GM19324 (cell line): ENCODE data around the gene AKNA.
A peak's percentile ranks its signal among the peaks of the same experiment; 100 is the strongest.

Experiments used
- ATAC-seq: cut with Tn5 transposase; IDR thresholded peaks from one replicate; pipeline ENCODE4 v1.9.1; 2021; ENCODE audit warnings: mild to moderate bottlenecking, moderate library complexity; ENCODE audit not compliant: unreplicated experiment, low FRiP score

The AKNA gene

GRCh38 chr9:114418053-114418452 is 30.3 kb upstream of the AKNA start:
- ATAC-seq: no peak

GRCh38 chr9:114417511-114417910 is 29.7 kb upstream of the AKNA start:
- ATAC-seq: no peak

DNA sequence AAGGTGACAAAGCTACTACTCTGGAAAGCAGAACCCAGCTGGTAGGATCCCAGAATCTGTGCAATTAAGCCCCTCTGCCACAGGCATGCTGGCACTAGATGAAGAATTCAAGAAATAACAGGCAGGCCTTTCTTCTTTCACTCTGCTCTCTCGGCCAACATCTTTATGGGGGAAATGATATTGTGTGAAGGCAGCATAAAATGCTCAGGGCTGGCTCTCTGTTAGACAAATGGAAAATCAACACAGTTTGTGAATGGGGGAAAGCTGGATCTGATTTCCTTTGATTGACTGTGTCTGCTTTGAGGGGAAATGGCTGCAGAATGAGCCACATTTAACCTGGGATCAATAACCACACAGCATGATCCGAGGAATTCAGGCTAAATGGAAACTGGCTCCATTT is 29.1 kb upstream of the AKNA start:
- no peak for ATAC-seq

DNA sequence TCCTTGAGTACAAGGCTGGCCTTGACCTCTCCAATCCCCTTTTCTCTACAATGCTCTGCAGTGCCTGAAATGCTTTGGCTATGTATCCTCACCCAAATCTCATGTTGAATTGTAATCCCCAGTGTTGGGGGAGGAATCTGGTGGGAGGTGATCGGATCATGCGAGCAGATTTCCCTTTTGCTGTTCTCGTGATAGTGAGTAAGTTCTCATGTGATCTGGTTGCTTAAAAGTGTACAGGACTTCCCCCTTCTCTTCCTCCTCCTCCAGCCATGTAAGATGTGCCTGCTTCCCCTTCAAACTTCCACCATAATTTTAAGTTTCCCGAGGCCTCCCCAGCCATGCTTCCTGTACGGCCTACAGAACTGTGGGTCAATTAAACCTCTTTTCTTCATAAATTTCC is 28.5 kb upstream of the AKNA start:
- no peak for ATAC-seq

DNA sequence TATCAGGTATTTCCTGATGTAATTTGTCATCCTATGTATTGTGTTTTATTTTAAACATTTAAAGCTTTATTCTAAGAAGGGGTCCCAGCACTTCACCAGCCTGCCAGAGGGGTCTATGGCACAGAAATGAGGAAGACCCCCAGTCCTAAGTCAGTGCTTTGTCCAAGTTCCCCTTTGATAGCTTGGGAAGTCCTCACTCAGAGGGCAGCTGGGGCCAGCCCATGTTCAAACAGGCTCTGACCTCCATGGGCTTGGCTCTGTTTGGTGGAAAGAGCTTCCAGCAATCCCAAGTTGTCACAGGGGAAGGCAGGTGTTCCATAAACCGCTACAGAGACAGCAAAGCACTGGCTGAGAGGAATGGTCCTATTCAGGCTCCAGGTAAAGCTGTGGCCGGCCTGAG is 26.6 kb upstream of the AKNA start:
- ATAC-seq: no peak

DNA sequence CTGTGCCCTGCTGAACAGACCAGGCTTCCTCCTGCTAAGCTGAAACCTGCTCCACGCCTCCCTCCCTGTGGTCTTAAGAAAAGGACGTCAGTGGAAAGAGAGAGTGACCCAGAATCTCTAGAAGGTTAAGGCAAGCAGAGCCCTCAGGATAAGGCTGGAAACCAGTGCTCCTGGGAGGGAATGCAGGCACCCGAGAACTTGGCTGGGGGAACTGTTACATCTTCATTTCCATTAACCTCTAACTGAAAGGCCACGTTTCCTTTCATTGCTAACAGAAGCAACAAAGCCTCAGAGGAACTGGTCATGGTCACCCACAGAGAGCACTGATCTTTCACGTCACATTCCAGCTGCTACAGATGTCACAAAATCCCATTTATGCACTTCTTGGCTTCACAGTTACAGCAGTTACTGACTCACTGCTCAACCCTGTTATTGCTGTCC is 26.1 kb upstream of the AKNA start:
- no peak for ATAC-seq

- no peak for ATAC-seq
Measured at GRCh38 chr9:114412048-114412683, 24.4 kb upstream of the AKNA start.

- no peak for ATAC-seq
Measured at GRCh38 chr9:114411452-114411851, 23.7 kb upstream of the AKNA start.

GRCh38 chr9:114410910-114411309 is 23.1 kb upstream of the AKNA start:
- ATAC-seq: no peak

GRCh38 chr9:114409842-114410241 is 22.1 kb upstream of the AKNA start:
- ATAC-seq: no peak

GRCh38 chr9:114409103-114409780 is 21.5 kb upstream of the AKNA start:
- no peak for ATAC-seq

GRCh38 chr9:114408645-114409044 is 20.9 kb upstream of the AKNA start:
- no peak for ATAC-seq

DNA sequence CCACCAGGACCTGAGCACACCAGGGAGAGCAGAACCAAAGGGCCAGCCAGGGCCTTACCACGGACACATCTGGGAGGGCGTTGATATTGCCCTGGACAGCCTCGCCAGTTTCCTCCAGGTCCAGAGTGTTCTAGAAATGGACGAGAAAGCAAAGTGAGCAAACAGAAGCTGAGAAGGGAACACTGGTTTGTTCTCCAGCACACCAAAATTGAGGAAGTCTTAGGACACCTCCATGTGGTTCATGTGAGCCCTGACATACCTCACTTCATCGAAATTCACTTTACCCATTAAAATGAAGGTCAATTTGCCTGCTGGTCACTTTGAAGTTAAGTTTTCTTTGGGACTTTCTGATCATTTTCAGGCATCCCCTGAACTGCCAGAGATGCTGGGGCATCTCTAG is 20.1 kb upstream of the AKNA start:
- no peak for ATAC-seq

DNA sequence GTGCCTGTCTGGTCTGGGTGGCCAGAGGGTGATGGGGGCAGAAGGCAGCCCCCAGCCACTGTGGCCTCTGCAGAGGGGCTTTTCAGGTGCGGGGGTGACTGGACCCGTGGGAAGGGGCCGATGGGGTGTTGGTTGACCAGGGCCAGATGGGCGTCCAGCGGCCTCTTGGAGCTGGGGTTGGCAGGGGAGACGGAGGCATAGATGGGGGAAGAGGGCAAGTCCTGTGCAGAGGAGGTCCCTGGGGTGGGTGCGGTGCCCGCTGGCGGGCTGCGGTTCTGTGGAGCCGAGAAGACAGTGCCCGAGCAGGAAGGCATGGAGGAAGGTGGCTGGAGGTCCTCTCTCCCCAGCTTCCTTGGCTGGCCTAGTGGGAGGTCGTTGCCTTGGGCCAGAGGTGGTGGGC is 18.7 kb upstream of the AKNA start:
- ATAC-seq: no peak

DNA sequence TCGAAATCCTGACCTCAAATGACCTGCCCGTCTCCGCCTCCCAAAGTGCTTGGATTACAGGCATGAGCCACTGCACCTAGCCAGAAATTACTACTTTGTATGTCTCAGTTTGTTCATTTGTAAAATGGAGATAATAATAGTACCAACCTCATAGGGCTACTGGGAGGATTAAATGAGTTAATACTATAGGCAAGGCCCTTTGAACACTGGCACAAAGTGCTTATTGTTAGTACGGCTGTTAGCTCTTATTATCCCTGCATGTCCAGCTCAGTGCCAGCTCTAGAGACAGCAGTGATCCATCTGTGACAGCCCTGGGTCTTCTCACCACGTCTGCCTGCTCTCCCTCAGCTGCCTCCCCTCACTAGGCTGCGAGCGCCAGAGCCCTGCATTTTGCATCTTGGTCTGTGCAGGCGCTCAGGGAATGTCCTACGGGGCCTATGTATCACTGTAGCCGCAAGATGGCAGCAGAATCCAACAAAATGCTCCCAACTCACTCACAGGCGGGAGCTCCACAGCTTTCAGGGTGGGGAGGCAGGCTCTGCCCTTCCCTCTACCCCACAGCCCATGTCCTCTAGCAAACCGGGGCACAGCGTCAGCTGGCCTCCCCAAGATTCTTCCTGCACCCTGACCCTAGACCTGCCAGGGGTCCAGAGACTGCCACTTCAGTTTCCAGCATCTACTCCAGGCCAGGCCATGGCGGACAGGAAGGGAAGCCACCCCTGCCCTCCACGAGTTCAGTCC is 17.7 kb upstream of the AKNA start:
- ATAC-seq: peak; percentile 70

DNA sequence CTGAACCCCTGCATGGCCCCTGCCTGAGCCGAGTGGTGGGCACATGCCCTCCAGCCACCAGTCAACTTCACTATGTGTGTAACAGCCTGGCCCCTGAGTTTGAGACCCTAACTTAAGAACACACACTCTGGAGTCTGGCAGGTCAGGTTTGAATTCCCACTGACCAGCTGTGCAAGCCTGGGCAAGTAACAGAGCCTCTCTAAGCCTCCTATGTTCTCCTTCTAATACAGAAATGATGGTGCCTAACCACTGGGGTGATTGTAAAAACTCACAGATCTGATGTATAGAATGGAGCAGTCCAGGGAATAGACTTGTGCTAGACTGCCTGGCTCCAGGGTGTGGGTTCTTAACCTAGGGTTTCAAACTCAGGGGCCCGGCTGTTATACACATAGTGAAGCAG is 16.7 kb upstream of the AKNA start:
- no peak for ATAC-seq

GRCh38 chr9:114403153-114403756 is 15.5 kb upstream of the AKNA start:
- ATAC-seq: no peak

DNA sequence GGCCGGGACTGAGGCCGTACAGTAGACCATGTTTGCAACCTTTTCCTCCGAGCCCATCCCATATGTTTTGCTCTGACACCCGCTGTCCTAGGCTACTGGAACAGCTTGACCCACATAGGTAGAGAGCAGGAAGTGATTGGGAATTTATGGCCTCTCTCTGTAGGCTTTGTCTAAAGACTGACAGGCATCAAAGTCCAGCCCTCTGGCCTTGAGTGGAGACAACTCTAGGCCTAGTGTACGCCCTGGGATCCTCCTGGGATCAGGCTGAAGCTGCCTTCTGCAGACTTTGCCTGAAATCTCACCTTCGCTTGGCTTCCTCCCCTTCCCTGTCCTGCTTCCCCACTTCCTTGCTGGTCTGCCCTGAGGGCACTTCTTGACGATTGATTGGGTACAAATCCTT is 13.6 kb upstream of the AKNA start:
- ATAC-seq: no peak

DNA sequence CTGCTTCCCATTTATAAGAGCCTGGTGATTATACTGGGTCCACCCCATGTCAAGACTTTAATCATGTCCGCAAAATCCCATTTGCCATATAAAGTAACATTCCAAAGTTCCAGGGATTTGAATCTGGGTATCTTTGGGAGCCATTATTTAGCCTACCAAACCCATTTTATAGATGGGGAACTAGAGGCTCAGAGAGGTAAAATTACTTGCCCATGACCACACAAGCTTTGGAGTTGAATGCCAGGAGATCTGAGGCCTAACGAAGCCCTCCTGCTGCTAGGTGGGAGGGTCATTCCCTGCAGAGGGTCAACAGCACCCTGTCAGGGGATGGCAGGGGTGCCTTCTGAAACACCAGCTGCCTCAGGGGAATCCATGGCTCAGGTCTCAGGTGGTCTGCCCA is 13.0 kb upstream of the AKNA start:
- no peak for ATAC-seq

- no peak for ATAC-seq
Measured at GRCh38 chr9:114400219-114400618, 12.4 kb upstream of the AKNA start.

GRCh38 chr9:114399381-114399780 is 11.6 kb upstream of the AKNA start:
- ATAC-seq: no peak
